Keratinocyte (primary cell): ENCODE measurements around the gene MED4.

ENCODE experiments used
- CTCF ChIP-seq, 3 experiments: IDR thresholded peaks in 1 of 3; conservative IDR thresholded peaks in 1 of 3; optimal IDR thresholded peaks in 1 of 3; 2 replicates in 2 of 3; 3 replicates in 1 of 3; pipeline versions ENCODE3 to v1.5.1; 2011; ENCODE audit warnings: low read length in 3 of 3, mild to moderate bottlenecking in 3 of 3, moderate library complexity in 2 of 3, control low read depth in 1 of 3, inconsistent platforms in 1 of 3; ENCODE audit not compliant: insufficient read depth in 2 of 3; ENCODE audit errors: extremely low read depth in 1 of 3
- EZH2 ChIP-seq: IDR thresholded peaks from one replicate; pipeline ENCODE4 v1.6.1; 2012; ENCODE audit warnings: inconsistent platforms, mild to moderate bottlenecking, low read length, moderate library complexity

DNA sequence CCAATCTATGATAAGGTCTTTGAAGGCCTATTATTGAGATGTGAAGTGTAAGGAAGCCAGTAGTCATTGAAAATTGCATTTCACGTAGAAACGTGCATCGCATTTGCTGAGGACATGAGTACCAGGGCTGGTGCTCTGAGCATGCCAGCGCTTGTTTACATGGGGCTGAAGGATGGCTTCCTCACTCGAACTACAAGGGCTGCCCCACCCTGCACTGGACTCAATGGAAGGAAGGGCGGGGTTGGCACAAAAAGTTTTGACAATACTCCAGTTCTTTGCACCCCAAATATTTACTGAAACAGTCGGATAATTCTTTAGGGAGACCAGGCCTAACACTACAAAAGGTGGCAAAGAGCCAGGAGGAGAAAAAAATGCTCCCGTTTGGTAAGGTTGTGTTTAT is 28.9 kb upstream of the MED4 start:
- TF ChIP-seq CTCF (optimal IDR thresholded peaks at IDR 0.05 in 1 of 3, IDR thresholded peaks at IDR 0.05 in 1 of 3, conservative IDR thresholded peaks at IDR 0.05 in 1 of 3; ENCODE audit: extremely low read depth in 1 of 3, insufficient read depth in 2 of 3, low read length in 3 of 3) (no peak), EZH2 (no peak)
